HepG2 (cell line): ENCODE results near the gene C2orf15. TPM values are rescaled to one million over a fixed set of nuclear protein-coding genes. Genes with fewer than 3 reads are reported as not detected.
A peak's percentile ranks its signal among the peaks of the same experiment; 100 is the strongest.

ENCODE experiments used
- ASH2L ChIP-seq: fragments of 300-600, 200-600 bp; sonication (generic); IDR thresholded peaks from 2 replicates; pipeline ENCODE4 v1.7.0; 2017; ENCODE audit warnings: low read depth, mild to moderate bottlenecking, moderate library complexity, mixed read lengths, low read length; ENCODE audit not compliant: insufficient read length
- CEBPZ ChIP-seq: IDR thresholded peaks from 2 replicates; pipeline ENCODE4 v1.6.1; 2012; ENCODE audit warnings: low read length, improper control_type of control experiment
- DMTF1 ChIP-seq: sonication (generic); formaldehyde crosslinking; IDR thresholded peaks from 2 replicates; pipeline ENCODE4 v1.4.0; 2020; ENCODE audit warnings: mild to moderate bottlenecking, missing genetic modification reagents
- HMGXB3 ChIP-seq: sonication (generic); formaldehyde crosslinking; IDR thresholded peaks from 2 replicates; pipeline ENCODE4 v1.4.0; 2020; ENCODE audit warnings: missing genetic modification reagents, borderline replicate concordance
- HNRNPL ChIP-seq: fragments of 200-400 bp; formaldehyde crosslinking; IDR thresholded peaks from 2 replicates; pipeline ENCODE4 v1.6.1; 2017; ENCODE audit warnings: mild to moderate bottlenecking, low read depth, low read length
- HOXD1 ChIP-seq: sonication (generic); formaldehyde crosslinking; IDR thresholded peaks from 2 replicates; pipeline ENCODE4 v1.5.0; 2020; ENCODE audit warnings: missing genetic modification reagents
- MTA3 ChIP-seq: sonication (generic); formaldehyde crosslinking; IDR thresholded peaks from 2 replicates; pipeline ENCODE4 v1.4.0; 2020; ENCODE audit warnings: missing genetic modification reagents
- NFE2 ChIP-seq: sonication (generic); formaldehyde crosslinking; IDR thresholded peaks from 2 replicates; pipeline ENCODE4 v1.4.0; 2020; ENCODE audit warnings: missing genetic modification reagents
- PLRG1 ChIP-seq: fragments of 450-650 bp; conservative IDR thresholded peaks from 2 replicates; pipeline ENCODE4 v1.6.1; 2016
- POLR2G ChIP-seq: fragments of 200-400 bp; formaldehyde crosslinking; IDR thresholded peaks from 2 replicates; pipeline ENCODE4 v1.6.1; 2018; ENCODE audit warnings: mild to moderate bottlenecking, low read depth, low read length, moderate library complexity
- RFX1 ChIP-seq: fragments of 450-650 bp; IDR thresholded peaks from 2 replicates; pipeline ENCODE4 v1.6.1; 2017
- SATB2 ChIP-seq: sonication (generic); formaldehyde crosslinking; IDR thresholded peaks from 2 replicates; pipeline ENCODE4 v1.5.0; 2020; ENCODE audit warnings: missing genetic modification reagents
- ZNF232 ChIP-seq: sonication (generic); formaldehyde crosslinking; IDR thresholded peaks from 2 replicates; pipeline ENCODE4 v1.4.0; 2020; ENCODE audit warnings: missing genetic modification reagents, borderline replicate concordance
- ZNF317 ChIP-seq: sonication (generic); formaldehyde crosslinking; IDR thresholded peaks from 2 replicates; pipeline ENCODE4 v1.5.0; 2020; ENCODE audit warnings: mild to moderate bottlenecking, missing genetic modification reagents
- ZNF605 ChIP-seq: sonication (generic); formaldehyde crosslinking; IDR thresholded peaks from 2 replicates; pipeline ENCODE4 v1.8.0; 2022; ENCODE audit warnings: mild to moderate bottlenecking, missing genetic modification reagents
- ZNF878 ChIP-seq: sonication (generic); formaldehyde crosslinking; IDR thresholded peaks from 2 replicates; pipeline ENCODE4 v1.8.1; 2023; ENCODE audit warnings: mild to moderate bottlenecking, missing genetic modification reagents, moderate library complexity
- polyA plus RNA-seq, 8 experiments: library from polyadenylated mRNA; depleted of rRNA in 3 of 8; stranded (reverse) in 7 of 8; unstranded in 1 of 8; fragments of >200 nt; fragmentation: Illumina TruSeq in 4 of 8; extraction: Trizol in 4 of 8; gene quantifications; 2 replicates each; pipeline versions ENCODE4 v1.2.1 to v1.2.3, GENCODE V29; 2011 to 2016; ENCODE audit warnings: low read depth in 4 of 8, missing spikeins in 1 of 8, mixed read lengths in 1 of 8; ENCODE audit not compliant: insufficient read depth in 1 of 8
- total RNA-seq, 5 experiments: library from RNA; depleted of rRNA; stranded (reverse); fragments of >200 nt; fragmentation: Illumina TruSeq; extraction: Trizol; gene quantifications; 2 replicates each; pipeline ENCODE4 v1.2.3, GENCODE V29; 2016; ENCODE audit warnings: low read depth in 1 of 5
- TF ChIP-seq, protein P1 (sequence below): sonication (generic); formaldehyde crosslinking; IDR thresholded peaks from 2 replicates; pipeline ENCODE4 v1.8.0; 2022; ENCODE audit warnings: low read depth, missing genetic modification reagents

Gene C2orf15
- total and polyA plus RNA-seq, 2 of the 13 experiments (the other 11 are each of a cell fraction or from before 2014, with no cell fraction given), result 5.5 to 8.3 TPM

GRCh38 chr2:99180755-99181623 is 39.5 kb downstream of the C2orf15 start, which contains the start of the genes MITD1 and MRPL30 (continued):
- peak; percentile 92; the same call in 1 of the 2 replicates for TF ChIP-seq HMGXB3 (CRISPR knock-in tag)
- 0 out of 2 replicates have a peak, but pooled peaks have one; percentile 62 for TF ChIP-seq HNRNPL
- peak; percentile 96 for TF ChIP-seq POLR2G
- no peak for TF ChIP-seq MTA3 (CRISPR knock-in tag)
- TF ChIP-seq HOXD1 (CRISPR knock-in tag), result peak; percentile 94; the same call in 1 of the 2 replicates
- peak; percentile 62; the same call in 1 of the 2 replicates for TF ChIP-seq SATB2
- TF ChIP-seq, protein P1, sequence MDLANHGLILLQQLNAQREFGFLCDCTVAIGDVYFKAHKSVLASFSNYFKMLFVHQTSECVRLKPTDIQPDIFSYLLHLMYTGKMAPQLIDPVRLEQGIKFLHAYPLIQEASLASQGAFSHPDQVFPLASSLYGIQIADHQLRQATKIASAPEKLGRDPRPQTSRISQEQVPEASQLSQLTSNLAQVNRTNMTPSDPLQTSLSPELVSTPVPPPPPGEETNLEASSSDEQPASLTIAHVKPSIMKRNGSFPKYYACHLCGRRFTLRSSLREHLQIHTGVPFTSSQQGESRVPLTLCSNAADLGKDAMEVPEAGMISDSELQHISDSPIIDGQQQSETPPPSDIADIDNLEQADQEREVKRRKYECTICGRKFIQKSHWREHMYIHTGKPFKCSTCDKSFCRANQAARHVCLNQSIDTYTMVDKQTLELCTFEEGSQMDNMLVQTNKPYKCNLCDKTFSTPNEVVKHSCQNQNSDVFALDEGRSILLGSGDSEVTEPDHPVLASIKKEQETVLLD (CRISPR knock-in tag), result peak; percentile 91
- TF ChIP-seq PLRG1, result no peak
- TF ChIP-seq RFX1, result no peak
- TF ChIP-seq ZNF605 (CRISPR knock-in tag), result peak; percentile 97
- TF ChIP-seq CEBPZ, result no peak
- peak; percentile 97; the same call in 1 of the 2 replicates for TF ChIP-seq ZNF232 (CRISPR knock-in tag)
- TF ChIP-seq NFE2 (CRISPR knock-in tag), result no peak
- peak; percentile 100 for TF ChIP-seq ASH2L
- peak; percentile 92 for TF ChIP-seq ZNF317 (CRISPR knock-in tag)
- TF ChIP-seq DMTF1 (CRISPR knock-in tag), result 0 out of 2 replicates have a peak, but pooled peaks have one; percentile 50
- peak; percentile 93; the same call in 1 of the 2 replicates for TF ChIP-seq ZNF878
